ENCODE results near the gene SSH2.

- TF ChIP-seq ZC3H8 (IDR thresholded peaks at IDR 0.05) (no peak), EZH2 (IDR thresholded peaks at IDR 0.05; ENCODE audit: borderline replicate concordance, low read depth, low read length) (no peak), HNRNPH1 (optimal IDR thresholded peaks at IDR 0.05; ENCODE audit: low read depth, low read length) (no peak), ZNF224 (CRISPR knock-in tag; IDR thresholded peaks at IDR 0.05) (no peak), POLR2A (conservative IDR thresholded peaks at IDR 0.05) (no peak), TAF7 (tag; IDR thresholded peaks at IDR 0.05) (no peak), SRSF3 (IDR thresholded peaks at IDR 0.05; ENCODE audit: insufficient read depth, low read length) (no peak), HDAC2 (IDR thresholded peaks at IDR 0.05) (no peak), RCOR1 (IDR thresholded peaks at IDR 0.05; ENCODE audit: borderline replicate concordance in 1 of 2, low read depth in 2 of 2, low read length in 2 of 2) (no peak), L3MBTL2 (IDR thresholded peaks at IDR 0.05) (no peak), SLC30A9 (CRISPR knock-in tag; IDR thresholded peaks at IDR 0.05) (no peak), IRF2 (CRISPR knock-in tag; IDR thresholded peaks at IDR 0.05) (no peak)
- TF ChIP-seq, protein P1, sequence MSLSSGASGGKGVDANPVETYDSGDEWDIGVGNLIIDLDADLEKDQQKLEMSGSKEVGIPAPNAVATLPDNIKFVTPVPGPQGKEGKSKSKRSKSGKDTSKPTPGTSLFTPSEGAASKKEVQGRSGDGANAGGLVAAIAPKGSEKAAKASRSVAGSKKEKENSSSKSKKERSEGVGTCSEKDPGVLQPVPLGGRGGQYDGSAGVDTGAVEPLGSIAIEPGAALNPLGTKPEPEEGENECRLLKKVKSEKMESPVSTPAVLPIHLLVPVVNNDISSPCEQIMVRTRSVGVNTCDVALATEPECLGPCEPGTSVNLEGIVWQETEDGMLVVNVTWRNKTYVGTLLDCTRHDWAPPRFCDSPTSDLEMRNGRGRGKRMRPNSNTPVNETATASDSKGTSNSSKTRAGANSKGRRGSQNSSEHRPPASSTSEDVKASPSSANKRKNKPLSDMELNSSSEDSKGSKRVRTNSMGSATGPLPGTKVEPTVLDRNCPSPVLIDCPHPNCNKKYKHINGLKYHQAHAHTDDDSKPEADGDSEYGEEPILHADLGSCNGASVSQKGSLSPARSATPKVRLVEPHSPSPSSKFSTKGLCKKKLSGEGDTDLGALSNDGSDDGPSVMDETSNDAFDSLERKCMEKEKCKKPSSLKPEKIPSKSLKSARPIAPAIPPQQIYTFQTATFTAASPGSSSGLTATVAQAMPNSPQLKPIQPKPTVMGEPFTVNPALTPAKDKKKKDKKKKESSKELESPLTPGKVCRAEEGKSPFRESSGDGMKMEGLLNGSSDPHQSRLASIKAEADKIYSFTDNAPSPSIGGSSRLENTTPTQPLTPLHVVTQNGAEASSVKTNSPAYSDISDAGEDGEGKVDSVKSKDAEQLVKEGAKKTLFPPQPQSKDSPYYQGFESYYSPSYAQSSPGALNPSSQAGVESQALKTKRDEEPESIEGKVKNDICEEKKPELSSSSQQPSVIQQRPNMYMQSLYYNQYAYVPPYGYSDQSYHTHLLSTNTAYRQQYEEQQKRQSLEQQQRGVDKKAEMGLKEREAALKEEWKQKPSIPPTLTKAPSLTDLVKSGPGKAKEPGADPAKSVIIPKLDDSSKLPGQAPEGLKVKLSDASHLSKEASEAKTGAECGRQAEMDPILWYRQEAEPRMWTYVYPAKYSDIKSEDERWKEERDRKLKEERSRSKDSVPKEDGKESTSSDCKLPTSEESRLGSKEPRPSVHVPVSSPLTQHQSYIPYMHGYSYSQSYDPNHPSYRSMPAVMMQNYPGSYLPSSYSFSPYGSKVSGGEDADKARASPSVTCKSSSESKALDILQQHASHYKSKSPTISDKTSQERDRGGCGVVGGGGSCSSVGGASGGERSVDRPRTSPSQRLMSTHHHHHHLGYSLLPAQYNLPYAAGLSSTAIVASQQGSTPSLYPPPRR (CRISPR knock-in tag; IDR thresholded peaks at IDR 0.05; ENCODE audit: borderline replicate concordance), result no peak
Observed at GRCh38 chr17:29614349-29615047, 315.5 kb downstream of the SSH2 start.
